Neutrophil (primary cell): ENCODE measurements around the gene PDE5A.

Experiments
- H3K27ac ChIP-seq: fragments of 200-600 bp; sonication (generic); 2 replicates; pipeline ENCODE4 v1.5.1; 2016; ENCODE audit warnings: mild to moderate bottlenecking, moderate library complexity
- H3K27me3 ChIP-seq: fragments of 200-600 bp; sonication (generic); 2 replicates; pipeline ENCODE4 v1.6.0; 2016; ENCODE audit warnings: mild to moderate bottlenecking
- H3K36me3 ChIP-seq: fragments of 200-600 bp; sonication (generic); 2 replicates; pipeline ENCODE4 v1.5.1; 2017
- H3K4me1 ChIP-seq, 2 experiments: fragments of 200-600 bp in 1 of 2; sonication (generic) in 1 of 2; 1 replicate in 1 of 2; 2 replicates in 1 of 2; pipeline versions ENCODE4 v1.5.1 to v1.6.1; 2013 to 2016; ENCODE audit warnings: low read depth in 1 of 2, low read length in 1 of 2, mild to moderate bottlenecking in 1 of 2, moderate library complexity in 1 of 2; ENCODE audit not compliant: control insufficient read depth in 1 of 2, insufficient read depth in 1 of 2
- H3K4me3 ChIP-seq, 2 experiments: fragments of 200-600 bp in 1 of 2; sonication (generic) in 1 of 2; 1 replicate in 1 of 2; 2 replicates in 1 of 2; pipeline ENCODE4 v1.5.1; 2013 to 2016; ENCODE audit warnings: low read depth in 1 of 2, low read length in 1 of 2, mild to moderate bottlenecking in 1 of 2, moderate library complexity in 1 of 2
- H3K9me3 ChIP-seq: fragments of 200-600 bp; sonication (generic); 2 replicates; pipeline ENCODE4 v1.5.1; 2016
- TF ChIP-seq, protein P1 (sequence below): fragments of 200-600 bp; sonication (generic); IDR thresholded peaks from 2 replicates; pipeline ENCODE4 v1.5.1; 2016; ENCODE audit warnings: antibody characterized with exemption

PDE5A gene

GRCh38 chr4:119518915-119519410, 109.6 kb downstream of the PDE5A start:
- Histone ChIP-seq H3K4me3 (no peak overlapping the region), H3K36me3 (peaks cover 61% of the 10 kb centered on the region), H3K4me1 (no peaks in the 10 kb centered on the region), H3K27ac (no peak overlapping the region), H3K9me3 (no peaks in the 10 kb centered on the region), H3K27me3 (no peaks in the 10 kb centered on the region)
- TF ChIP-seq, protein P1, sequence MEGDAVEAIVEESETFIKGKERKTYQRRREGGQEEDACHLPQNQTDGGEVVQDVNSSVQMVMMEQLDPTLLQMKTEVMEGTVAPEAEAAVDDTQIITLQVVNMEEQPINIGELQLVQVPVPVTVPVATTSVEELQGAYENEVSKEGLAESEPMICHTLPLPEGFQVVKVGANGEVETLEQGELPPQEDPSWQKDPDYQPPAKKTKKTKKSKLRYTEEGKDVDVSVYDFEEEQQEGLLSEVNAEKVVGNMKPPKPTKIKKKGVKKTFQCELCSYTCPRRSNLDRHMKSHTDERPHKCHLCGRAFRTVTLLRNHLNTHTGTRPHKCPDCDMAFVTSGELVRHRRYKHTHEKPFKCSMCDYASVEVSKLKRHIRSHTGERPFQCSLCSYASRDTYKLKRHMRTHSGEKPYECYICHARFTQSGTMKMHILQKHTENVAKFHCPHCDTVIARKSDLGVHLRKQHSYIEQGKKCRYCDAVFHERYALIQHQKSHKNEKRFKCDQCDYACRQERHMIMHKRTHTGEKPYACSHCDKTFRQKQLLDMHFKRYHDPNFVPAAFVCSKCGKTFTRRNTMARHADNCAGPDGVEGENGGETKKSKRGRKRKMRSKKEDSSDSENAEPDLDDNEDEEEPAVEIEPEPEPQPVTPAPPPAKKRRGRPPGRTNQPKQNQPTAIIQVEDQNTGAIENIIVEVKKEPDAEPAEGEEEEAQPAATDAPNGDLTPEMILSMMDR, result no peak

DNA sequence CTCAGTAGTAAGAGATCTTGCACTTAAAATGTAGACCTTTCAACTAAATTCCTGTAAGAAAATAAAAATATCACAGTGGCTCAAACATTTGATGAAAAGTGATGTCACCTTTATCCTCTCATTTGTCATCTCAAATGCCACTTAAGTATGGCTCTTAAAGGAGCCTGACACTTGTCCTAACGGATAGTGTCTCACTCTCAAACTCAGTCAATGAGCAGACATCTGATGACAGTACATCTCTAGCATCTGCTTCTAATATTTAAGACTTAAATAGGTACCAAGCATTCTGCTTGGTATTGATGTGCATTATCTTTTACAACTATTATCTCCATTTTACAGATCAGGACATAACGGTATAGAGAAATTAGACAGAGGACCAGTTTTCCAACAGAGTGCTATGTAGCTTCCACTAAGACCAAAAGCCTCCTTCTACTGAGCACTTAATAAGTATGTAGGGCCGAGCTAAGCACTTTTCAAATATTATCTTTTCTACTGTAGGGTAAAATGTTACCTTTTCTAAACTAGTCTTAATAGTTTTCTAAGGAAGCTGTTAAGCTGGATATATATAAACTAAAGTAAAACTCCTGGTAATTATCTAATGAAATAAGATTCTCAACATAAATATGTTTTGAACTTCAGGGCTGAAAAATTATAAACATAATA, 110.2 kb downstream of the PDE5A start:
- no peaks in the 10 kb centered on the region for H3K9me3 ChIP-seq
- peaks cover 67% of the 10 kb centered on the region for H3K36me3 ChIP-seq
- H3K27me3 ChIP-seq, result no peaks in the 10 kb centered on the region
- H3K27ac ChIP-seq, result no peak overlapping the region
- no peak overlapping the region for H3K4me3 ChIP-seq
- TF ChIP-seq, protein P1, result no peak
- H3K4me1 ChIP-seq, result no peaks in the 10 kb centered on the region

DNA sequence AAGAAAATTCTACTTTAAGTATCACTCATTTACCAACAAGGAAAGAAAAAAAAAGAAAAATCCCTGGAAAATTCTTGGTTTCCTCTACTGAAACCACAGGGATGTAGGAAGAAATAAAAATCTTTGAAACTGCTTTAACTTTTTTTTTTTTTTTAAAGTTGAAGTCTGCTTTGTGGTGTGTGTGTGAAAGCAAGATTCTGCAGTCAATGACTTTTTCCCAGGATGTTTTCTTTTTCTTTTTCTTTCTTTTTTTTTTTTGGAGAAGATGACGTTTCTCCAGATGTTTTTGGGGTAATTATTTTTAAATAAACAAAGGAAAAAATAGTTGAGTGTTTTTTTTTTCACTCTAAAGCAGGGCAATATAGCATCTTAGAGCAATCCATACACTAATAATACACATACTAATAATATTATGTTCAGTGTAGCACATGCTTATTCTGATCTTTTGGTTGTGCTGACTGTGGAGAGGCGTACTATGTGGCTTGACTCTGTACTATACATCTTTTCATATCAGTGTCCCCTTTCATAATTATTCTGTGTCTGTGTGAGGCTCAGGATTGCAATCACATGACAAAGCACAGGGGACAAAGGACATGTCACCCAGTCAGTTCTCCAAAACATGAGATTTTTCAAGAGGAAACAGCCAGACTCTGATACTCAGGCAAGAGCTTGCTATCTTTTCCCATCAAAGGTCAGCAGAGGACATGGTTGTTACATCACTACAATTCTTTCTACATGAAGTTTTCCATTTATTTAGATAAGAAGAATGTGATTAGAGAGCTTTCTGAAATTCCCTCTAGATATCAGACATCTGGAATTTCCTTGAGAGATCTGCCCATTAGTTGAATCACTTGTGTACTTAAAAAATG, 111.0 kb downstream of the PDE5A start:
- Histone ChIP-seq H3K36me3 (peaks cover 75% of the 10 kb centered on the region), H3K27me3 (no peaks in the 10 kb centered on the region), H3K9me3 (no peaks in the 10 kb centered on the region), H3K4me1 (no peaks in the 10 kb centered on the region), H3K27ac (no peak overlapping the region), H3K4me3 (no peak overlapping the region)
- TF ChIP-seq, protein P1, result no peak

GRCh38 chr4:119512398-119512797, 116.2 kb downstream of the PDE5A start:
- Histone ChIP-seq H3K9me3 (no peaks in the 10 kb centered on the region), H3K27me3 (no peaks in the 10 kb centered on the region), H3K4me1 (no peaks in the 10 kb centered on the region), H3K36me3 (peaks cover 48% of the 10 kb centered on the region), H3K27ac (no peak overlapping the region), H3K4me3 (no peak overlapping the region)
- TF ChIP-seq, protein P1, result no peak

GRCh38 chr4:119510395-119511149, 118.0 kb downstream of the PDE5A start:
- H3K36me3 ChIP-seq, result peaks cover 34% of the 10 kb centered on the region
- no peak overlapping the region for H3K4me3 ChIP-seq
- H3K27me3 ChIP-seq, result no peaks in the 10 kb centered on the region
- TF ChIP-seq, protein P1, result no peak
- no peaks in the 10 kb centered on the region for H3K4me1 ChIP-seq
- H3K9me3 ChIP-seq, result no peaks in the 10 kb centered on the region
- H3K27ac ChIP-seq, result no peak overlapping the region
